Measurements from ENCODE around the gene CYB561D1. TPM values are rescaled to one million over a fixed set of nuclear protein-coding genes. Genes with fewer than 3 reads are reported as not detected.

CYB561D1 gene
- total and polyA plus RNA-seq, 9 of the 15 experiments (the other 6 are each of a cell fraction or from before 2014, with no cell fraction given) = 0.71 to 7.2 (median 3.5) TPM

DNA sequence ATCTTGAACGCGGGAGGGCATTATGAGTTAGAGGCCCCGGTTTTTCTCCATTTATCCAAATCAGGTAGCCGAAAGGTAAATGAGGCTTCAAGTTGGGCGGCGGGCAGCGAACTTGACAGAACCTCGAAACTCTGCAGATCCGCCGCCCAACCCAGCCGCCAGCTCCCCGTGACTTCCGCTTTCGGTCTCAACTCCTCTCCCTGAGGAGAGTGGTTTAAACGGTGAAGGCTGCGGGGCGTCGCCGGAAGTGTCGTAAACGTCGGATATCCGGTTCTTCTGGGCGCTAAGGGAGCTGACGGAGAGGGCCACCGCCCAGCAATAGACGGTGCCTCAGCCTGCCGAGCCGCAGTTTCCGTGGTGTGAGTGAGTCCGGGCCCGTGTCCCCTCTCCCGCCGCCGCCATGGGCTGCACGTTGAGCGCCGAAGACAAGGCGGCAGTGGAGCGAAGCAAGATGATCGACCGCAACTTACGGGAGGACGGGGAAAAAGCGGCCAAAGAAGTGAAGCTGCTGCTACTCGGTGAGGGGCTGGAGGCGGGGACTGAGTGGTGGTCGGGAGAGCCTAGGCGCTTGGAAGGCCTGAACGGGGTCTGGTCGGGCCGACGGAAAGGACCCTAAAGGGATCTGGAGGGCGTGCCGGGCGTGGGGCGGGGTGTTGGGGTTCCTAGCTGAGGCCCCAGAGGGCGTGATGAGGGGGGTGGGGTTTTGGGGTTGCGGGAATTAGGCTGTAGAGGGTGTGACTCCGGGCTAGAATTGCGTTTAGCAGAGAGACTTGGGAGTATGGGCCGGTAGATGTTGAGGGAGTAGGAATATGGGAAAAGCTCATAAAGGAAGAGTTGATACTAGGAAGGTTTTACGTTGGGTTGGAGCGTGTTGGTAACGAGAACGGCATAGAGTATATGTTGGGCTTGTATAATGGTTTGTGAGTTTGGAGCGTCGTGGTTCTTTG lies 54.7 kb downstream of the CYB561D1 start, which contains the start of gene GNAI3 (continued):
- TF ChIP-seq, protein P1, sequence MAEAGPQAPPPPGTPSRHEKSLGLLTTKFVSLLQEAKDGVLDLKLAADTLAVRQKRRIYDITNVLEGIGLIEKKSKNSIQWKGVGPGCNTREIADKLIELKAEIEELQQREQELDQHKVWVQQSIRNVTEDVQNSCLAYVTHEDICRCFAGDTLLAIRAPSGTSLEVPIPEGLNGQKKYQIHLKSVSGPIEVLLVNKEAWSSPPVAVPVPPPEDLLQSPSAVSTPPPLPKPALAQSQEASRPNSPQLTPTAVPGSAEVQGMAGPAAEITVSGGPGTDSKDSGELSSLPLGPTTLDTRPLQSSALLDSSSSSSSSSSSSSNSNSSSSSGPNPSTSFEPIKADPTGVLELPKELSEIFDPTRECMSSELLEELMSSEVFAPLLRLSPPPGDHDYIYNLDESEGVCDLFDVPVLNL (CRISPR knock-in tag; IDR thresholded peaks at IDR 0.05; ENCODE audit: low read depth) = no peak
- TF ChIP-seq ZNF584 (CRISPR knock-in tag; IDR thresholded peaks at IDR 0.05; ENCODE audit: low read depth) (no peak), ZNF274 (IDR thresholded peaks at IDR 0.05; ENCODE audit: borderline replicate concordance, low read depth, low read length) (no peak), TOE1 (IDR thresholded peaks at IDR 0.05; ENCODE audit: borderline replicate concordance) (0 out of 2 replicates have a peak, but pooled peaks have one; percentile 35), TOE1 (CRISPR knock-in tag; IDR thresholded peaks at IDR 0.05; ENCODE audit: borderline replicate concordance, low read depth) (no peak), STAT5B (CRISPR knock-in tag; IDR thresholded peaks at IDR 0.05) (no peak), ZNF507 (tag; conservative IDR thresholded peaks at IDR 0.05) (no peak), RCOR1 (IDR thresholded peaks at IDR 0.05; ENCODE audit: borderline replicate concordance in 1 of 2, low read depth in 2 of 2, low read length in 2 of 2) (peak in 1 of 2 experiments; percentile 14; a peak in 1 of 4 replicates), ZNF668 (CRISPR knock-in tag; IDR thresholded peaks at IDR 0.05) (no peak), FOXP1 (CRISPR knock-in tag; IDR thresholded peaks at IDR 0.05) (peak; percentile 15; the same call in 1 of the 2 replicates), BRD9 (IDR thresholded peaks at IDR 0.05; ENCODE audit: low read depth, partially characterized antibody) (no peak)
- TF ChIP-seq, protein P2, sequence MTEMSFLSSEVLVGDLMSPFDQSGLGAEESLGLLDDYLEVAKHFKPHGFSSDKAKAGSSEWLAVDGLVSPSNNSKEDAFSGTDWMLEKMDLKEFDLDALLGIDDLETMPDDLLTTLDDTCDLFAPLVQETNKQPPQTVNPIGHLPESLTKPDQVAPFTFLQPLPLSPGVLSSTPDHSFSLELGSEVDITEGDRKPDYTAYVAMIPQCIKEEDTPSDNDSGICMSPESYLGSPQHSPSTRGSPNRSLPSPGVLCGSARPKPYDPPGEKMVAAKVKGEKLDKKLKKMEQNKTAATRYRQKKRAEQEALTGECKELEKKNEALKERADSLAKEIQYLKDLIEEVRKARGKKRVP (CRISPR knock-in tag; IDR thresholded peaks at IDR 0.05) = no peak
- TF ChIP-seq, protein P3, sequence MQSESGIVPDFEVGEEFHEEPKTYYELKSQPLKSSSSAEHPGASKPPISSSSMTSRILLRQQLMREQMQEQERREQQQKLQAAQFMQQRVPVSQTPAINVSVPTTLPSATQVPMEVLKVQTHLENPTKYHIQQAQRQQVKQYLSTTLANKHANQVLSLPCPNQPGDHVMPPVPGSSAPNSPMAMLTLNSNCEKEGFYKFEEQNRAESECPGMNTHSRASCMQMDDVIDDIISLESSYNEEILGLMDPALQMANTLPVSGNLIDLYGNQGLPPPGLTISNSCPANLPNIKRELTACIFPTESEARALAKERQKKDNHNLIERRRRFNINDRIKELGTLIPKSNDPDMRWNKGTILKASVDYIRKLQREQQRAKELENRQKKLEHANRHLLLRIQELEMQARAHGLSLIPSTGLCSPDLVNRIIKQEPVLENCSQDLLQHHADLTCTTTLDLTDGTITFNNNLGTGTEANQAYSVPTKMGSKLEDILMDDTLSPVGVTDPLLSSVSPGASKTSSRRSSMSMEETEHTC (IDR thresholded peaks at IDR 0.05) = peak; percentile 22; the same call in 1 of the 2 replicates

All from K562 (cell line).